Nephron (organoid): ENCODE data around the gene PTPRA.

Experiments
- H3K27ac Mint-ChIP-seq, 3 experiments: 2 replicates each; pipeline ENCODE4 v1.8.0; 2020; ENCODE audit warnings: mixed read lengths in 3 of 3, mild to moderate bottlenecking in 2 of 3, moderate library complexity in 1 of 3
- H3K27me3 Mint-ChIP-seq: 2 replicates; pipeline ENCODE4 v1.8.0; 2021; ENCODE audit warnings: low read depth, mild to moderate bottlenecking, moderate library complexity, mixed read lengths
- H3K36me3 Mint-ChIP-seq: 2 replicates; pipeline ENCODE4 v1.8.0; 2020; ENCODE audit warnings: low read depth, mixed read lengths
- H3K4me1 Mint-ChIP-seq: 2 replicates; pipeline ENCODE4 v1.8.0; 2020; ENCODE audit warnings: mixed read lengths
- H3K4me3 Mint-ChIP-seq, 3 experiments: 2 replicates each; pipeline ENCODE4 v1.8.0; 2020; ENCODE audit warnings: mild to moderate bottlenecking in 3 of 3, mixed read lengths in 3 of 3, moderate library complexity in 2 of 3
- H3K9me3 Mint-ChIP-seq: 2 replicates; pipeline ENCODE4 v1.8.0; 2020; ENCODE audit warnings: mixed read lengths
- TF ChIP-seq, protein P1 (sequence below), 3 experiments: fragments of 200-600 bp; sonication (generic); IDR thresholded peaks; one replicate each; pipeline ENCODE4 v1.5.0; 2021; ENCODE audit warnings: antibody characterized with exemption in 3 of 3; ENCODE audit not compliant: unreplicated experiment in 3 of 3

The PTPRA gene

GRCh38 chr20:3045042-3045815, 171.9 kb downstream of the PTPRA start:
- Mint-ChIP-seq H3K4me3 (peak overlapping the region; percentile 82 to 92 (median 89)), H3K4me1 (peaks cover 32% of the 10 kb centered on the region)

DNA sequence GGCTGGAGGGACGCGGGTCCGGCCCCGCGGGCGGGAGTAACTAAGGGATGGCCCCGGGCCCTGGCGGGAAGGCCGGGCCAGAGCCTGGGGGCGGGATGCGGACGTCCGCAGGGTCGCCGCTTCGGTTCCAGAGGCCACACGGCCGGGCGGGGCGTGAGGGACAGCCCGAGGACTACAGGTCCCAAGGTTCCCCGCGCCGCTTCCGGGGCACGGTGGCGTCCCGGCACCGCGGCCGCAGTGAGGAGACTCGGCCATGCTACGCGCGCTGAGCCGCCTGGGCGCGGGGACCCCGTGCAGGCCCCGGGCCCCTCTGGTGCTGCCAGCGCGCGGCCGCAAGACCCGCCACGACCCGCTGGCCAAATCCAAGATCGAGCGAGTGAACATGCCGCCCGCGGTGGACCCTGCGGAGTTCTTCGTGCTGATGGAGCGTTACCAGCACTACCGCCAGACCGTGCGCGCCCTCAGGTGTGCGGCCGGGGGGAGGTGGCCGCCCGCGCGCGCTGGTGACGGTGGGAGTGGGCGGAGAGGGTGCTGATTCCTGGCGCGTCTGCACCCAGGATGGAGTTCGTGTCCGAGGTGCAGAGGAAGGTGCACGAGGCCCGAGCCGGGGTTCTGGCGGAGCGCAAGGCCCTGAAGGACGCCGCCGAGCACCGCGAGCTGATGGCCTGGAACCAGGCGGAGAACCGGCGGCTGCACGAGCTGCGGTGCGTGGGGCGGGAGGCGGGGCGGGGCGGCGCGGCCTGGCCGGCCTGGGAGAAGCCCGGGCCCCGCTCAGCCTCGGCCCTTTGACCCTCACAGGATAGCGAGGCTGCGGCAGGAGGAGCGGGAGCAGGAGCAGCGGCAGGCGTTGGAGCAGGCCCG, 172.8 kb downstream of the PTPRA start, which contains the start of gene MRPS26:
TSS of gene MRPS26 (plus strand) at position 237 of the 861 bp plus-strand sequence. CDS start at position 254, 17 bp downstream.
- H3K9me3 Mint-ChIP-seq: no peaks in the 10 kb centered on the region
- peak within 1 kb of the TSS; percentile 90 to 96 (median 96) for H3K27ac Mint-ChIP-seq
- peak within 1 kb of the TSS; percentile 82 to 92 (median 92) for H3K4me3 Mint-ChIP-seq
- TF ChIP-seq, protein P1, sequence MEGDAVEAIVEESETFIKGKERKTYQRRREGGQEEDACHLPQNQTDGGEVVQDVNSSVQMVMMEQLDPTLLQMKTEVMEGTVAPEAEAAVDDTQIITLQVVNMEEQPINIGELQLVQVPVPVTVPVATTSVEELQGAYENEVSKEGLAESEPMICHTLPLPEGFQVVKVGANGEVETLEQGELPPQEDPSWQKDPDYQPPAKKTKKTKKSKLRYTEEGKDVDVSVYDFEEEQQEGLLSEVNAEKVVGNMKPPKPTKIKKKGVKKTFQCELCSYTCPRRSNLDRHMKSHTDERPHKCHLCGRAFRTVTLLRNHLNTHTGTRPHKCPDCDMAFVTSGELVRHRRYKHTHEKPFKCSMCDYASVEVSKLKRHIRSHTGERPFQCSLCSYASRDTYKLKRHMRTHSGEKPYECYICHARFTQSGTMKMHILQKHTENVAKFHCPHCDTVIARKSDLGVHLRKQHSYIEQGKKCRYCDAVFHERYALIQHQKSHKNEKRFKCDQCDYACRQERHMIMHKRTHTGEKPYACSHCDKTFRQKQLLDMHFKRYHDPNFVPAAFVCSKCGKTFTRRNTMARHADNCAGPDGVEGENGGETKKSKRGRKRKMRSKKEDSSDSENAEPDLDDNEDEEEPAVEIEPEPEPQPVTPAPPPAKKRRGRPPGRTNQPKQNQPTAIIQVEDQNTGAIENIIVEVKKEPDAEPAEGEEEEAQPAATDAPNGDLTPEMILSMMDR (IDR thresholded peaks at IDR 0.05; ENCODE audit: unreplicated experiment in 3 of 3): no peak
- no peaks in the 10 kb centered on the region for H3K27me3 Mint-ChIP-seq
- peaks cover 34% of the 10 kb centered on the region for H3K36me3 Mint-ChIP-seq
- H3K4me1 Mint-ChIP-seq: peaks cover 32% of the 10 kb centered on the region

More at GRCh38 chr20:3045042-3045815, 171.9 kb downstream of the PTPRA start:
- peak overlapping the region; percentile 90 to 96 (median 96) for H3K27ac Mint-ChIP-seq
- TF ChIP-seq, protein P1 (IDR thresholded peaks at IDR 0.05; ENCODE audit: unreplicated experiment in 3 of 3): no peak
- H3K27me3 Mint-ChIP-seq: no peaks in the 10 kb centered on the region
- H3K36me3 Mint-ChIP-seq: peaks cover 32% of the 10 kb centered on the region
- H3K9me3 Mint-ChIP-seq: no peaks in the 10 kb centered on the region

DNA sequence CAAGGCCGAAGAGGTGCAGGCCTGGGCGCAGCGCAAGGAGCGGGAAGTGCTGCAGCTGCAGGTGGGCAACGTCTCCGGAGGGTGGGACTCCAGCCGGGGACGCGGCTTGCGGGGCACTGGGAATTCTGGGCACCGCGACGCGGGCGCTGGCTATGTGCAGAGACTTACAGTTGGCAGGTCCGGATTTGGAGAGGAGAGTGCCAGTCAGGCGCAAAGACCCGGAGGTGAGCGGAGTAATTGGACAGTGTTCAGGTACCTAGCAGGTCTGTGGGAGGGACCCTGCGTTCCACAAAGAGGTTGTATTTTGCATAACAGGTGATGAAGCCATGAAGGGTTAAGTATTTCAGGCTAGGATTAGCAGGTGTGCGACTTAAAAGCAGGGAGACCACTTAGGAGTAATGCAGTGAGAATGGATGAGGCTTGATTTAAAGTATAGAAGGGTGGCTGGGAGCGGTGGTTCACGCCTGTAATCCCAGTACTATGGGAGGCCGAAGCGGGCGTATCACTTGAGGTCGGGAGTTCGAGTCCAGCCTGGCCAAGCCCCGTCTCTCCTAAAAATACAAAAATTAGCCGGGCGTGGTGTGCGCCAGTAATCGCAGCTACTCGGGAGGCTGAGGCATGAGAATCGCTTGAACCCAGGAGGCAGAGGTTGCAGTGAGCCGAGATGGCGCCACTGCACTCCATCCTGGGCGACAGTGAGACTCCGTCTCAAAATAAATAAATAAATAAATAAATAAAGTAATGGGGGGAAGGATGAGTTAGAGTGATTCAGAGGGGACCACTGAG, 173.6 kb downstream of the PTPRA start:
- peaks cover 28% of the 10 kb centered on the region for H3K36me3 Mint-ChIP-seq
- H3K27me3 Mint-ChIP-seq: no peaks in the 10 kb centered on the region
- no peaks in the 10 kb centered on the region for H3K9me3 Mint-ChIP-seq
- H3K27ac Mint-ChIP-seq: peak overlapping the region in 2 of 3 experiments; percentile 54 to 81
- peaks cover 26% of the 10 kb centered on the region for H3K4me1 Mint-ChIP-seq
- peak overlapping the region; percentile 82 to 92 (median 92) for H3K4me3 Mint-ChIP-seq
- TF ChIP-seq, protein P1 (IDR thresholded peaks at IDR 0.05; ENCODE audit: unreplicated experiment in 3 of 3): no peak

GRCh38 chr20:3047486-3048419, 174.5 kb downstream of the PTPRA start:
- H3K4me3 Mint-ChIP-seq: peak overlapping the region; percentile 77 to 82 (median 78)
- H3K27ac Mint-ChIP-seq: no peak overlapping the region
- peaks cover 26% of the 10 kb centered on the region for H3K36me3 Mint-ChIP-seq
- H3K4me1 Mint-ChIP-seq: peaks cover 17% of the 10 kb centered on the region
- no peaks in the 10 kb centered on the region for H3K9me3 Mint-ChIP-seq
- no peaks in the 10 kb centered on the region for H3K27me3 Mint-ChIP-seq
- TF ChIP-seq, protein P1 (IDR thresholded peaks at IDR 0.05; ENCODE audit: unreplicated experiment in 3 of 3): no peak
